GF-D8 (cell line): ENCODE results near the gene RASSF6.
"Not testable (repeated sequence)": the region's sequence is repeated elsewhere in the genome, so short reads cannot be mapped to it uniquely, and the experiment has no call there.

ENCODE experiments used
- DNase-seq: peaks from one replicate; lab custom pipeline; 2025; lab: John Stamatoyannopoulos, UW

RASSF6 gene

GRCh38 chr4:73612032-73612431 lies 8.2 kb downstream of the RASSF6 start:
- no peak for DNase-seq

GRCh38 chr4:73609706-73610105 lies 10.5 kb downstream of the RASSF6 start:
- DNase-seq: no peak

DNA sequence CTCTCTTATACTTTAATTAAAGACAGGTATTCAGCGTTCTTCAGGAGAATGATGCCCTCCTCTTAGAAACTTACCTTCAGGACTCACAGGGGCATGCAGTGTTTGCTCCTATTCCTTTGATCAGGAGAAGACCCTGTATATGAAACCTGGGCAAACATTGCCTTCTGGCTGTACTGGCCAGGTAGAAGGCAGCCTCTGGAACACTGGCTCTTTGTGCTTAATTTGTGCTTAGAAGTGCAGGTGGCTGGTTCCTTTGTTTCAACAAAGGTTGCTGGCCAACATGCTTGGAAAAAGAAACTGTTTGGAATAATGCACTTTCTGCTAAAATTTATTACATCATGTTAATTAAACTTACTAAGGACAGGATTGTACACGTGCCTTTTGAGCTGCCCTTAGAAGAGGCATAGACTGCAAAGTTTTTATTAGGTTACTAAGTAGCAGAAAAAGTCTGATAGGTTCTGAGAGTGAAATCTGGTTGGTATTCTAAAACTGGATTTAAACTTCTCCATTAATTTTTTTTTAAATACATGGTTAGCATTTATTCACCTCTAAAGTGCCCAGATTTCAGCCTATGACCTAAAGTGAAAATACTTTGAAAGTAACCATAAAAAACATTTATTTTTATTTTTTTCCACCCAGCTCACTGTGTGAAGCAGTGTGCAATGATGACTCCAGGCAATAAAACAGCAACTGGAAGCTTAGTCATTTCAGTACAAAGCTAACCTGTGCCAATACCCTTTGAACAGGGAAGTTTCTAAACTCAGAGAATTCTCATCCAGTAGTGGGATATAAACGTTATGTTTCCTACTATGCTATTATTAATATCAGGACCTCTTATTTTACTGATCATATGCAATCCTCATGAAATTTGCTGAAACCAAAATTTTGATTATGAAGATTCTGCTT lies 11.3 kb downstream of the RASSF6 start:
- no peak for DNase-seq

DNA sequence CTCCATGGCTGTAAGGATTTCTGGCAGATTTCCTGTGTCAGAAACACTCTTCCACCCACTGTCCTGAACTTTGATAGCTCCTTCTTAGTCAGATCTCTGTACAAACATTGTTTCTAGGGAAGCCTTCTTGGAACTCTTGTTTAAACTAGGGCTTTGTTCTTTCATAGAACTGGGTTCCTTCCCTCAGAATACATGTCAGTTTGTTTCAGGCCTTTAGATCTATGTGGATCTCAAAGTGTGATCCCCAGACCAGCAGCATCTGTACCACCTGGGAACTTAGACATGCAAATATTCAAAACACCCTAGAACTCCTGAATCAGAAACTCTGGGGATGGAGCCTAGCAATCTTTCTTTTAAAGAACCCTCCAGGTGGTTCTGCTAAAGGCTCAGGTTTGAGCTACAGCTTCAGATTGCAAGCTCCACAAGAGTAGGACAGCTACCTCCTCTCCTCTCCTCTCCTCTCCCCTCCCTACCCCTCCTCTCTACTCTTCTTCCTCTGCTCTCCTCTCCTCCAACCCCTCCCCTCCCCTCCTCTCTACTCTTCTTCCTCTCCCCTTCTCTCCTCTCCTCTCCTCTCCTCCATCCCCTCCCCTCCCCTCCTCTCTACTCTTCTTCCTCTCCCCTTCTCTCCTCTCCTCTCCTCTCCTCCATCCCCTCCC lies 12.7 kb downstream of the RASSF6 start:
- no peak for DNase-seq

- no peak for DNase-seq
Measured at GRCh38 chr4:73606465-73606974, 13.7 kb downstream of the RASSF6 start.

DNA sequence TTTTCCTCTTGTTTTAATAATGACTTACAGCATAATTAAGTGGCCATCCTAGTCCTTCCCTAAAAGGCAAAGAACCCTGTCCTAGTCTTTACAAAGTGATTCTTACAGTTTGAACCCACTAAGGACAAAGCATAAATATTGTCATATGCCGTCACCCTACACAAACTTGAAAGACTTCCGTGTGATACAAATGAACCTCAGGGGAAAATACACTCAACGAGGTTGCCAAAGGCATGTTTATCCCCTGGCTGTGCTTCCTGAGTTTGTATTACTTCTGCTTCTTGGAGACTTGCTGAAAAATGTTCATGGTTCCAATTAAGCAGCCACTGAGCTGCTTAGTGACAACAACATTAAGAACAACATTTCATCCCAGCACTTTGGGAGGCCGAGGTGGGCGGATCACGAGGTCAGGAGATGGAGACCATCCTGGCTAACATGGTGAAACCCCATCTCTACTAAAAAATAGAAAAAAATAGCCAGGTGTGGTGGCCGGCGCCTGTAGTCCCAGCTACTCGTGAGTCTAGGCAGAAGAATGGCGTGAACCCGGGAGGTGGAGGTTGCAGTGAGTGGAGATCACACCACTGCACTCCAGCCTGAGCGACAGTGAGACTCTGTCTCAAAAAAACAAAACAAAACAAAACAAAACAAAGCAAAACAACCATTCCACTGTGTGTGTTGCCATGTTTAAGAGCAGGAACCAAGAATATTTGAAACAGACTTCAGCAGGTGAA lies 16.2 kb downstream of the RASSF6 start:
- no peak for DNase-seq

DNA sequence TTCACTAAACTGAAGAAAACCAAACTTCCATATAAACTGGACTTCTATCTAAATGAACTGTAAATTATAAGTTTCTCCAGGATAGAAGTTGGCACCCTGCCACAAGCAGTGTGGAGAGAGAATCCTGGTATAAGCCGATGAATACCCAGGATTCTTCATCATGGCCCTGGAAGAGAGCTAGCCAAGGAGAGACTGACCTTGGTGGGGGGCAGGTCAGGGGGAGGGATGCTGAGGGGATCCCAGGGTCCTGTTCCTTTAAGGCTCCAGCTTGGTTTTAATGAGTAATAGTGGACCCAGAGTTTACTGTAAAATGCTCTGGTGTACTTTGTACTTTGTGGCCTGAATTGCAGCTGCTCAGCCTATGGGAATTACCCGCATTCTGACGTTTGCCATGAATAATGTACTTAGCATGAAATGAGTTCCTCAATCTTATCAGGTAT lies 16.9 kb downstream of the RASSF6 start:
- DNase-seq: no peak

- no peak for DNase-seq
Measured at GRCh38 chr4:73600954-73601353, 19.3 kb downstream of the RASSF6 start.

GRCh38 chr4:73599182-73599581 lies 21.1 kb downstream of the RASSF6 start:
- no peak for DNase-seq

- DNase-seq: no peak
Measured at GRCh38 chr4:73597594-73597993, 22.6 kb downstream of the RASSF6 start.

GRCh38 chr4:73597183-73597582 lies 23.1 kb downstream of the RASSF6 start:
- not testable (repeated sequence) for DNase-seq

DNA sequence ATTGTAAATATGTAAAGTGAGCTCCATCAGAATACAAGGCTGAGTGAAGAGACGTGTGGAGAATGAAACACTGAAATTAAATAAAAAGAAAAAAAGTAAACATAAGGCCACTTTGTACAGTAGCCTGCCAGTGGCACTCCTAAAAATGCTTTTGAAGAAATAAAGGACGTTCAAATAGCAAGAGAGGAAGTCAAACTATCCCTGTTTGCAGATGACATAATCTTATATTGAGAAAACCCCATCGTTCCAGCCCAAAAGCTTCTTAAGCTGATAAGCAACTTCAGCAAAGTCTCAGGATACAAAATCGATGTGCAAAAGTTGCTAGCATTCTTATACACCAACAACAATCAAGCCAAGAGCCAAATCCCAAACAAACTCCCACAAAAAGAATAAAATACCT lies 24.2 kb downstream of the RASSF6 start:
- no peak for DNase-seq

DNA sequence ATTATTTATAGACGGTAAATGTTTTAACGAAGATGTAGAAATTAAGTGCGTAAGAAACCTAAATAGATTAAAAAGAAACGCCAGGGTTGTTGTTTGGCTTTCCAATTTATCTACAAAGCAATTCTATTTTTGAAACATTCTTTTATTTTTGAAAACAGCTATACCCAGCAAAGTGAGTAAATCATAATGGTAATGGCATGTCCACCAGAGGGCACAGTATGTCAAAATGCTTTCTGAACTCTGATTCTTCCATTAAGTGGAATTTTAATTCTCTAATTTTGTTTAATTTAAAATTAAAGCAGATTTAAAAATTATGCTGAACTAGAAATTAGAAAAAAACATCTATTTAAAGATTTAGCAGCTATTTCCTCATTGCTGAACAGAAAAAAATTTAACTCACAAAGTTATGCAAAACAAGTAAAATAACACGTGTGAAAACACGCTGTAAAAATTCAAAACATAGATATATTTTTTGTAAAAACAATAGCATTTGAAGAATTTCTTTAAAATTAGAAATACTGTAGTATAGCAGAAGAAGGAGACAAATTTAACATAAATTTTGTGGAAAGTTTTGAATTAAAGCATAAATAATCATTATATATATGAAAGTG lies 26.5 kb downstream of the RASSF6 start:
- no peak for DNase-seq

DNA sequence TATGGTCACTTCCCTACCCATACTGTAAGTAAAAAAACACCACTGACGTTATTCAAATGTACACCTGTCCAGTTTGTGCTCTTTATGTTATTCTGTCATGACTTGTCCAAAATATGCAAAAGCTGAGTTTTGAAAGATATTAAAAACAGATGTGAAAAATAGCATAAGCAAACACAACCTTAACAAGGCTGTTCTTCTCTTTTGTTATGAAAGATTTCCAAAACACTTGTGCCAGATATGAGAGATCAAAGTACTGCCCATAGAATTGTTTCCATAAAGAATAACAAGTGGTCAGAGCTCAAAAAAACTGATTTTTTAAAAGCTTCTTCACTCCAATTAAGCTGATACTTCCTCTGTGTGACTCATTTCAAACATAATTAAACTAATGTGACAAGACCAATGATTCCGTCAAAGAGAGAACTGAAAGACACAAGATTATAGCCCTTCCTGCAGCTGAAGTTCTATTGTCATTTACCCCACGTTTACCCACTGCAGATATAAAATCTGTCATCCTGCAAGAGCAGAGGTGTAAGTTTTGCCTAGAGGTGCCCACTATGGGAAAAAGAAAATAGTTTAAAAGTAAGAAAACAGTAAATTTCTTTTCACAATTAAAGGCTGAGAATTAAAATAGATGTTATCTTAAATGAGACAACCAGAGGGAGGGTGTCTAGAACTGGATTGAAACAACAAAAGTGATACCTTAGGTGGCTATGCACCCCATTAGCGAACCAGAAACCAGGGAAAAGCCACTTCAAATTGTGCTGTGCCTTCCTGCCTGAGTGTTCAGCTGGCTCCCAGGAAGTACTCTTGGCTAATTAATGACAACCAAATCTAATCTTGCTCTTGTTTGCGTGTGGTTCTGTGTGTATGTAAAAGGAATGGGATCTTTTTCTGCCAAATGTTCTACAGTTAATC lies 30.1 kb downstream of the RASSF6 start:
- DNase-seq: no peak

DNA sequence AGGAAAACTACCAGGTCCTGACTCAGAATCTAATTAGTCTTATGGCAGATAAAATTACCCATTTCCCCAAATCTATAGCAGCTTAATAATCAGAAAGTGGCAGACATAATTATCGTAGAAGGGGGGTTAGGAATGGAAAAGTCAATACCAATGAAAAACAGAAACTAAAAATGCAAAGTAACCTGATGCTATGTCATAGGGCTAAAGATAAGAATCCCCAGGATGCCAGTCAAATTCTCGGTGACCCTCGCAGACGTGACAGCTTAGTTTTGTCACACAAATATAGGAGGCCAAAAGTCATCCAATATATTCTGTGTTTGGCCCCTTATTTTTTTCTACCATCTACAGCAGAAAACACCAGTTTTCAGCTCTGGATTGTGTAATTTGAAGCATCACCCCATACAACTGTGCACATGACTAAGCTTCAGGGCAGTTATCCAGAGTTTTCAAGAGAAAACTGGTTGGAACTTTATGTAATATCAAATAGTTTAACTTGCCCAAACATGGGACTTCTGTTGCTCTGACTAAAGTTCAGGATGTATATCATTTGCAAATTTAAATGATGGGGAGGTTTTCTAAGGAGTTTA lies 30.9 kb downstream of the RASSF6 start:
- DNase-seq: no peak

- no peak for DNase-seq
Measured at GRCh38 chr4:73588613-73589012, 31.6 kb downstream of the RASSF6 start.

- DNase-seq: no peak
Measured at GRCh38 chr4:73586666-73587065, 33.6 kb downstream of the RASSF6 start.

DNA sequence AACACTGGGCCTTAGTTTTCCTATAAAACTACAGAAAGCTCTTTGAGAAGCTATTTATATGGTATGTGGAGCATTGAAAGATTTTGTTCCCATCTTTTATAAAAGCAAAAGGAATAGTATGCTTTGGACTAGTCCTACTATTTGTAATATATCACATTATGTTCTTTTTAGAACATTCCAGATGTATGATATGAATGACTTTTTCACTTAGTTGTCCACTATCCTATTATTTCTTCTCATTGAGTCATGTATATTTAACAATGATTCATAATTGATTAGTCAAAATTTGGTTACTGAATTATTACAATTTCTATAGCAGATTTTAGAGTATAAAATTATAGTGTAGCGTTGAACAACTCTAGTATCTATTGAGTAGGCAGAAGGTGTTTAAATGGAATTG lies 34.2 kb downstream of the RASSF6 start:
- no peak for DNase-seq

DNA sequence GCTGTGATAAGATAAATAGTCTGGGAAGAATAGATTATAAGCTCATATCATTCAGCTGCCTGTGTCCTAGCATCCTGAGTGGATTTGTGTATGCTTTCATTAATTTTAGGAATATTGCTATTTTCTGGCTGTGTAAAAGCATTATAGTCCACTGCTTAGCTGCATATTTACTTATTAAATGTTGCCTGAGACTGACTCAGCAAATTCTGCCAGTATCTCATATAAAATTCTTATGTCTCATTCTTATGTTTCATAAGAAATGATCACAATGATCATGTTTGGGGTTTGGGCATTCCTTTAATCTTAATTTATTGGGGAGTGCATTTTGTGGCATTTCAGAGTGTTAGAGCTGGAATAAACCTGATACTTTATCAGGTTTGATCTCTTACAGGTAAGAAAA lies 34.9 kb downstream of the RASSF6 start:
- no peak for DNase-seq

DNA sequence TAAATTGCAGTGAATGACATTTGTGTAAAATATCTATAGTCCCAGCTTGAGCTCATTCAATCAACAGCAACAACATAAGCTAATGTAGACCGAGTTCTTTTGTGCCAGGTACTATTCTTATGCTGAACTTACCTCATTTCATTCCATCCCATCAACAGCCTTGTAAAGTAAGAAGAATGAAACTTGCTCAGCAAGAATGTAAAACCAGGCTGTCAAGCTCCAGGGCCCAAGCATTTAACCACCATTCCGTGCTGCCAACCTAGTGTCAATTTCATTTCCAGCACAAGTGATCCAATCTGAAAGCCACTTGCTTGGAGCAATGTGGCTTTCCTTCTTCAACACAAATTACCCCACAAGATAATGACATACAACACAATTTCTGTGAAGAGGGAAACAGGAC lies 36.6 kb downstream of the RASSF6 start:
- no peak for DNase-seq

GRCh38 chr4:73577371-73577770 lies 42.9 kb downstream of the RASSF6 start:
- no peak for DNase-seq
